SK-N-SH (cell line): ENCODE results near the gene TGFBI. TPM values are rescaled to one million over a fixed set of nuclear protein-coding genes. Genes with fewer than 3 reads are reported as not detected.

Experiments
- CTCF ChIA-PET: fragments of 300-600, 350-600 bp; formaldehyde crosslinking; extraction: SDS; loops from one replicate; lab custom pipeline; 2021; lab: Yijun Ruan, JAX
- POLR2A ChIA-PET: fragments of 350-600 bp; sonication (Branson Sonifier 250); formaldehyde crosslinking; extraction: SDS; loops from one replicate; lab custom pipeline; 2020; ENCODE audit warnings: antibody characterized with exemption, inconsistent platforms; lab: Yijun Ruan, JAX
- DNase-seq: peaks from one replicate; pipeline ENCODE4 v3.0.0; 2012
- H2AFZ ChIP-seq: fragments of 200-600 bp; sonication (generic); 2 replicates; pipeline ENCODE4 v1.8.1; 2016; ENCODE audit warnings: antibody characterized with exemption, mild to moderate bottlenecking, low read depth
- H3F3A ChIP-seq: fragments of 200-600 bp; sonication (generic); replicated peaks from 2 replicates; pipeline ENCODE3; 2016; ENCODE audit warnings: antibody characterized with exemption, mild to moderate bottlenecking; ENCODE audit not compliant: insufficient read depth
- H3K27ac ChIP-seq, 2 experiments: fragments of 200-500 bp in 1 of 2; fragments of 200-600 bp in 1 of 2; sonication (Bioruptor generic) in 1 of 2; sonication (generic), shearing (Covaris generic) in 1 of 2; 2 replicates each; pipeline versions ENCODE4 v1.5.1 to v1.6.1; 2014 to 2016; ENCODE audit warnings: low read depth in 2 of 2, inconsistent platforms in 1 of 2, low read length in 1 of 2, mild to moderate bottlenecking in 1 of 2, mixed read lengths in 1 of 2
- H3K27me3 ChIP-seq: fragments of 200-600 bp; sonication (generic), shearing (Covaris generic); 2 replicates; pipeline ENCODE4 v1.6.1; 2016; ENCODE audit warnings: mixed run types; ENCODE audit not compliant: insufficient read depth
- H3K36me3 ChIP-seq, 2 experiments: fragments of 200-500 bp in 1 of 2; fragments of 200-600 bp in 1 of 2; sonication (Bioruptor generic) in 1 of 2; sonication (generic) in 1 of 2; replicated peaks in 1 of 2; 2 replicates each; pipeline versions ENCODE3 to v1.5.1; 2014 to 2016; ENCODE audit warnings: low read length in 1 of 2, mild to moderate bottlenecking in 1 of 2; ENCODE audit not compliant: insufficient read depth in 2 of 2, control insufficient read depth in 1 of 2
- H3K4me1 ChIP-seq, 2 experiments: fragments of 200-500 bp in 1 of 2; fragments of 200-600 bp in 1 of 2; sonication (Bioruptor generic) in 1 of 2; sonication (generic), shearing (Covaris generic) in 1 of 2; 2 replicates each; pipeline versions ENCODE4 v1.5.1 to v1.6.1; 2014 to 2016; ENCODE audit warnings: low read depth in 1 of 2, low read length in 1 of 2, mixed run types in 1 of 2; ENCODE audit not compliant: insufficient read depth in 2 of 2, control insufficient read depth in 1 of 2
- H3K4me2 ChIP-seq: fragments of 200-600 bp; sonication (generic), shearing (Covaris generic); 2 replicates; pipeline ENCODE4 v1.6.1; 2017; ENCODE audit warnings: mixed run types
- H3K4me3 ChIP-seq, 2 experiments: fragments of 200-500 bp in 1 of 2; fragments of 200-600 bp in 1 of 2; sonication (Bioruptor generic) in 1 of 2; sonication (generic), shearing (Covaris generic) in 1 of 2; 2 replicates each; pipeline versions ENCODE4 v1.5.1 to v1.8.1; 2014 to 2016; ENCODE audit warnings: low read depth in 2 of 2, inconsistent platforms in 1 of 2, low read length in 1 of 2, mild to moderate bottlenecking in 1 of 2, mixed read lengths in 1 of 2, moderate library complexity in 1 of 2
- H3K79me2 ChIP-seq: fragments of 200-600 bp; sonication (generic); 2 replicates; pipeline ENCODE4 v1.8.1; 2017; ENCODE audit warnings: mild to moderate bottlenecking; ENCODE audit not compliant: insufficient read depth
- H3K9ac ChIP-seq: fragments of 200-600 bp; sonication (generic); 2 replicates; pipeline ENCODE4 v1.6.1; 2017; ENCODE audit warnings: mixed run types
- H3K9me2 ChIP-seq: fragments of 200-600 bp; sonication (generic); 2 replicates; pipeline ENCODE4 v1.6.1; 2017; ENCODE audit warnings: mixed run types
- H3K9me3 ChIP-seq: fragments of 200-600 bp; sonication (generic); 2 replicates; pipeline ENCODE4 v1.6.1; 2017; ENCODE audit warnings: mixed run types, mild to moderate bottlenecking, moderate library complexity
- H4K20me1 ChIP-seq: fragments of 200-600 bp; sonication (generic); 2 replicates; pipeline ENCODE4 v1.6.1; 2017; ENCODE audit warnings: mild to moderate bottlenecking, mixed run types; ENCODE audit not compliant: insufficient read depth
- CHD2 ChIP-seq: fragments of 150-350 bp; IDR thresholded peaks from 2 replicates; pipeline ENCODE4 v1.6.1; 2018; ENCODE audit warnings: low read length; ENCODE audit not compliant: partially characterized antibody
- CTCF ChIP-seq: fragments of 200-600 bp; sonication (generic); IDR thresholded peaks from 2 replicates; pipeline ENCODE4 v1.6.1; 2017; ENCODE audit warnings: antibody characterized with exemption, mild to moderate bottlenecking, moderate library complexity
- EP300 ChIP-seq, 2 experiments: IDR thresholded peaks; 2 replicates each; pipeline versions ENCODE4 v1.4.0 to v1.6.1; 2012; ENCODE audit warnings: borderline replicate concordance in 1 of 2, low read depth in 1 of 2, low read length in 1 of 2
- FOSL2 ChIP-seq: IDR thresholded peaks from 2 replicates; pipeline ENCODE4 v1.4.0; 2012; ENCODE audit warnings: low read depth, mild to moderate bottlenecking, moderate library complexity, borderline replicate concordance
- GABPA ChIP-seq: IDR thresholded peaks from 2 replicates; pipeline ENCODE4 v1.4.0; 2012; ENCODE audit warnings: low read depth, mild to moderate bottlenecking
- MAX ChIP-seq: IDR thresholded peaks from 2 replicates; pipeline ENCODE4 v1.4.0; 2012; ENCODE audit warnings: low read depth
- NFIC ChIP-seq: IDR thresholded peaks from 2 replicates; pipeline ENCODE4 v1.4.0; 2012; ENCODE audit warnings: borderline replicate concordance
- RAD21 ChIP-seq: IDR thresholded peaks from 2 replicates; pipeline ENCODE4 v1.6.1; 2012; ENCODE audit warnings: mild to moderate bottlenecking, low read length
- REST ChIP-seq: IDR thresholded peaks from 2 replicates; pipeline ENCODE4 v1.6.1; 2012; ENCODE audit warnings: mild to moderate bottlenecking, low read depth, low read length, moderate library complexity
- RXRA ChIP-seq: IDR thresholded peaks from 2 replicates; pipeline ENCODE4 v1.4.0; 2012; ENCODE audit warnings: low read depth, mild to moderate bottlenecking, borderline replicate concordance
- SIN3A ChIP-seq: IDR thresholded peaks from 2 replicates; pipeline ENCODE4 v1.6.1; 2012; ENCODE audit warnings: low read depth, mild to moderate bottlenecking, low read length, moderate library complexity, borderline replicate concordance
- SMC3 ChIP-seq: IDR thresholded peaks from 2 replicates; pipeline ENCODE4 v1.6.1; 2012; ENCODE audit warnings: low read depth, low read length, improper control_type of control experiment
- TAF1 ChIP-seq: IDR thresholded peaks from 2 replicates; pipeline ENCODE4 v1.6.1; 2012; ENCODE audit warnings: low read depth, mild to moderate bottlenecking, low read length, moderate library complexity, borderline replicate concordance
- TCF12 ChIP-seq: IDR thresholded peaks from 2 replicates; pipeline ENCODE4 v1.4.0; 2012
- TEAD4 ChIP-seq: IDR thresholded peaks from 2 replicates; pipeline ENCODE4 v1.4.0; 2012; ENCODE audit warnings: mild to moderate bottlenecking, borderline replicate concordance; ENCODE audit not compliant: insufficient read depth
- USF1 ChIP-seq: IDR thresholded peaks from 2 replicates; pipeline ENCODE4 v1.4.0; 2012; ENCODE audit warnings: low read depth, borderline replicate concordance
- ZBTB33 ChIP-seq: IDR thresholded peaks from 2 replicates; pipeline ENCODE4 v1.4.0; 2012; ENCODE audit warnings: low read depth, borderline replicate concordance
- WGBS: methylation state at CpG from one replicate; pipeline ENCODE4 v1.1.6; 2017; ENCODE audit warnings: low lambda C conversion rate; 5-methylcytosine and 5-hydroxymethylcytosine counted together
- polyA plus RNA-seq, 3 experiments: library from polyadenylated mRNA; depleted of rRNA; stranded (reverse); fragments of >200 nt; gene quantifications; 2 replicates each; pipeline ENCODE4 v1.2.3, GENCODE V29; 2012

The TGFBI gene
- polyA plus RNA-seq, 1 of the 3 experiments (the other 2 are of a cell fraction), result 2,678 TPM

GRCh38 chr5:136006761-136007251 is 22.0 kb upstream of the TGFBI start (continued):
- TF ChIP-seq FOSL2 (peak; percentile 76), MAX (0 out of 2 replicates have a peak, but pooled peaks have one; percentile 58)

- no peak overlapping the region for H2AFZ ChIP-seq
- H4K20me1 ChIP-seq, result no peaks in the 10 kb centered on the region
- peak overlapping the region in 1 of 2 experiments; percentile 100; a peak in 3 of 4 replicates for H3K27ac ChIP-seq
- H3K4me2 ChIP-seq, result no peak overlapping the region
- 93% methylated on average over 4 of the region's 4 CpGs for WGBS
- H3K36me3 ChIP-seq, result no peaks in the 10 kb centered on the region
- TF ChIP-seq SIN3A, result no peak
- TF ChIP-seq NFIC, result no peak
- TF ChIP-seq REST, result no peak
- no peak for TF ChIP-seq CTCF
- no peak for TF ChIP-seq FOSL2
- TF ChIP-seq TEAD4, result no peak
- TF ChIP-seq CHD2, result no peak
- TF ChIP-seq ZBTB33, result no peak
- TF ChIP-seq RXRA, result no peak
- TF ChIP-seq TCF12, result no peak
- no peak for TF ChIP-seq SMC3
- no peak for TF ChIP-seq GABPA
- no peak for TF ChIP-seq RAD21
- TF ChIP-seq USF1, result no peak
- no peak for TF ChIP-seq EP300 (IDR thresholded peaks at IDR 0.05; ENCODE audit: borderline replicate concordance in 1 of 2, low read depth in 1 of 2, low read length in 1 of 2)
- TF ChIP-seq TAF1, result no peak
- no peaks in the 10 kb centered on the region for H3K9me3 ChIP-seq
- H3F3A ChIP-seq, result peaks cover 71% of the 10 kb centered on the region
- H3K9me2 ChIP-seq, result no peaks in the 10 kb centered on the region
- POLR2A ChIA-PET, result no interaction called here
- no peak for DNase-seq
- 0 out of 2 replicates have a peak, but pooled peaks cover 15% of the 10 kb centered on the region for H3K79me2 ChIP-seq
- no peaks in the 10 kb centered on the region for H3K27me3 ChIP-seq
- peaks cover 2 to 39% of the 10 kb centered on the region in 2 experiments for H3K4me1 ChIP-seq
- CTCF ChIA-PET, result interaction anchor here (2.1 kb wide), 1 partner anchor 12 kb away, joined by 9 read pairs; no protein-coding TSS in a partner anchor
- H3K4me3 ChIP-seq, result no peak overlapping the region
- peak overlapping the region; percentile 81 for H3K9ac ChIP-seq
Measured at GRCh38 chr5:136007271-136007670, 21.5 kb upstream of the TGFBI start.
